H1 (cell line): Measurements from ENCODE around the gene SPAG4. TPM values are rescaled to one million over a fixed set of nuclear protein-coding genes. Genes with fewer than 3 reads are reported as not detected.

ENCODE experiments used
- ASH2L ChIP-seq: fragments of 200-600, 300-600 bp; sonication (generic); IDR thresholded peaks from one replicate; pipeline ENCODE4 v1.7.1; 2017; ENCODE audit warnings: low read length
- CBX5 ChIP-seq: fragments of 300-800, 300-1000 bp; sonication (generic); IDR thresholded peaks from 2 replicates; pipeline ENCODE4 v1.7.1; 2016; ENCODE audit warnings: antibody characterized with exemption, low read length, low read depth
- CREB1 ChIP-seq: IDR thresholded peaks from 2 replicates; pipeline ENCODE4 v1.6.1; 2012; ENCODE audit warnings: inconsistent platforms
- GABPA ChIP-seq: IDR thresholded peaks from 2 replicates; pipeline ENCODE4 v1.6.1; 2011; ENCODE audit warnings: mild to moderate bottlenecking, low read length, moderate library complexity, borderline replicate concordance; ENCODE audit not compliant: insufficient read depth
- POLR2AphosphoS5 ChIP-seq: IDR thresholded peaks from 2 replicates; pipeline ENCODE4 v1.6.1; 2011; ENCODE audit warnings: low read depth, low read length
- RAD21 ChIP-seq, 2 experiments: IDR thresholded peaks in 1 of 2; conservative IDR thresholded peaks in 1 of 2; 2 replicates each; pipeline ENCODE4 v1.6.1; 2011; ENCODE audit warnings: low read depth in 2 of 2, low read length in 2 of 2, improper control_type of control experiment in 1 of 2, inconsistent platforms in 1 of 2, mild to moderate bottlenecking in 1 of 2, moderate library complexity in 1 of 2
- RFX5 ChIP-seq: IDR thresholded peaks from 2 replicates; pipeline ENCODE4 v1.6.1; 2011; ENCODE audit warnings: low read depth, low read length, improper control_type of control experiment, borderline replicate concordance
- SRF ChIP-seq: IDR thresholded peaks from 2 replicates; pipeline ENCODE4 v1.6.1; 2011; ENCODE audit warnings: mild to moderate bottlenecking, low read depth, low read length, moderate library complexity
- polyA plus RNA-seq, 7 experiments: library from polyadenylated mRNA; depleted of rRNA in 3 of 7; stranded (reverse) in 5 of 7; unstranded in 2 of 7; fragments of >200 nt in 5 of 7; fragments of 200-250 nt in 2 of 7; gene quantifications; 1 replicate in 5 of 7; 2 replicates in 1 of 7; 4 replicates in 1 of 7; pipeline versions ENCODE4 v1.2.1 to v1.2.3, GENCODE V29; 2011 to 2013; ENCODE audit warnings: missing spikeins in 2 of 7, mixed read lengths in 2 of 7
- total RNA-seq: library from RNA; stranded (reverse); fragmentation: NEBNext Ultra II Directional; extraction: Animal tissue kit (Norgen Biotek cat#: 25700); gene quantifications from 2 replicates; pipeline ENCODE4 v1.2.1, GENCODE V29; 2021

The SPAG4 gene
- total and polyA plus RNA-seq, 2 of the 8 experiments (the other 6 are each of a cell fraction or from before 2014, with no cell fraction given), result 2.4 to 6.0 TPM

DNA sequence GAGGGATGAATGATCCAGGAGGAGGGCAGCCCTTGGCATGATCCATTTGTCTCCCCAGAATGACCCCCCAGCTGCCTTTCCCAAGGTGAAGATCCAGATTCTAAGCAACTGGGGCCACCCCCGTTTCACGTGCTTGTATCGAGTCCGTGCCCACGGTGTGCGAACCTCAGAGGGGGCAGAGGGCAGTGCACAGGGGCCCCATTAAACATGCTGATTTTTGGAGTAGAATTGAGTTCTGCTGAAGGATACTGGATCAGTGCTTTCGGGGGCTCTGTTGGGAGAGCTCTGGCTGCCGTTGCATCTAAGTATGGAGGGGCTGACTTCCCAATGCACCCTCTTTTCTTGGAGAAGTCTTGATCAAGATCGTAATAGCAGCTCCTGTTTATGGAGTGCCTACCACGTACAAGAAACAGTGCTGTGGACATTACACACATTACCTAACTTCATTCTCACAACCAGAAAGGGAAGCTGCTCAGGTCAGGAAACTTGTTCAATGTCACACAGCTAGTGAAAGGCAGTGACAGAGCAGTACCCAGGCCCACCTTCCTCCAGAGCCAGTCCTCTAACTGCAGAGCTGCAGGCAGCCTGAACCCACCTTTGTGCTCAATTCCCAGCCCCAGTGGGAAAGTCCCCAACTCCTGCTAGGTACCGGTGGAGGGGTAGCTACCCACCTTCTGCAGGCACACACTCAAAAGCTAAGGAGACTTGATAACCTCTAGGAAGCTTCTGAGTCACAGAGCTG, 5.4 kb downstream of the SPAG4 start (continued):
- TF ChIP-seq ASH2L (no peak), POLR2AphosphoS5 (no peak), CREB1 (no peak), CBX5 (no peak), GABPA (no peak), SRF (no peak), RFX5 (no peak), RAD21 (IDR thresholded peaks at IDR 0.05 in 1 of 2, conservative IDR thresholded peaks at IDR 0.05 in 1 of 2; ENCODE audit: low read depth in 2 of 2, low read length in 2 of 2) (no peak)
- TF ChIP-seq, all 59 proteins: peak for 0
